Urothelium cell line (cell line): Measurements from ENCODE around the gene ARID3A.

Experiments used
- DNase-seq: peaks from one replicate; pipeline ENCODE4 v3.0.0; 2011; ENCODE audit warnings: low spot score, mixed read lengths
- FAIRE-seq: peaks from 2 replicates; lab custom pipeline; 2011; peaks lifted over from hg19 to GRCh38; lab: Jason Lieb, UNC

Gene ARID3A

DNA sequence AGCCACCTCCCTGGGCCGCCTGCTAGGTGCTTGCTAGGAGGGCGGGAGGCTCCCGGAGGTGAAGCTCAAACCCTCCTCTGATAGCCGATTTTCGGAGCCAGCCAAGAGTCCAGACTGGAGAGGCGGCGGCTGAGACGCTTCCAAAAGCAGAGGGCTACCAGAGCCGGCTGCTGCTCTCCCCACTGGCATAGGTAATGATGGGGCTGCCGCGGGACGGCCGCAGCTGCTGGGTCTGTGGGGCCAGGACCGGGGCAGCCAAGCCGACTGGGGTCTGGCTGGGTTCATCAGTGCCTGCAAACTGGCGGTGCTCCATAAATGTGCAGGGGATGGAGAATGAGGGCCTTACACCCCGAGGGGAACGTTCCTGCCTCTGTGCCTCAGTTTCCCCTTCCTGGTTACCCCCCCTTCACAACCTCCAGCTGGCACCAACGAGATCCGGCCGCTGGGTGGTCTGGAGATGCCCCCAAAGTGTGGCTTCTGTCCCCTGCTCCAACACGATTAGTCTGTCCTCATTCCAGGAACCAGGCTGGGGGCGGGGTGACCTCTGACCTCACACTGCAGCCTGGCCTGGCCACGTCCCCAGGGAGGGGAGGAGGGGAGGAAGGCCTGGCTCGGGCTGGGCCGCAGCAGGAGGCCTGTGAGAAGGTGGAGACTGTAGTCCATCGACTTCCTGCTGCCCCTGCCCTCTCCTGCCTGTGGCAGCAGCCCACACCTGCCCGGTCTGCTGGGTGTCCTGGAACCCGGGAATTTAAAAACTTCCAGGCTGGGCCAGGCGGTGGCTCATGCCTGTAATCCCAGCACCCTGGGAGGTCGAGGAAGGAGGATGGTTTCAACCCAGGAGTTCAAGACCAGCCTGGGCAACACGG is 54.5 kb downstream of the ARID3A start:
- DNase-seq (no peak), FAIRE-seq (no peak)

DNA sequence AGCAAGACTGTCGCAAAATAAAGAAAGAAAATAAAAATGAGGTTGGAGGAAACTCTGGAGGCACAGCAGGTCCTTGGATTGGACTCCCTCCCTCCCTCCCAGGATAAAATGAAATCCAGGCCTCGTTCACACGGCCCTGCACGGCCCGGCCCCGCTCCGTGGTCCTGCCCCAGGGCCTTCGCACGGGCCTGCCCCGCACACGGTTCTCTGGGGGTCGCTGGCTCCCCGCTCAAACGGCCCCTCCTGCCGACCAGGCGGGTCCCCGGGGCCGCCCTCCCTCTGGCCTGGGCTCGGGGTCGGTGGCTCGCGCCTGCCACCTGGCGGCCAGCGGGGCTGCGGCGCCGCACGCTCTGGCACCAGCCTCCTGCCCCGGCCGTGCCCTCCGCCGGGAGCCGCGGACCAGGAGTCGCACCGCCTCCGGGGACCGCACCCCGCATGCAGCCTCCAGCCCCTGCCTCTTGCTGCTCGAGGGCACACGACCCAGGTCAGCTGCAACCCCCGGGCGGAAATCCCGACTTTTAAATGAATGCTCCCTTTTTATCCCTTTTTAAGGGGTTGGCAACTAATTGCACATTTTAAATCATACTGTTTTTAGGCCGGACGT is 56.8 kb downstream of the ARID3A start:
- DNase-seq (peak; percentile 87), FAIRE-seq (no peak)

DNA sequence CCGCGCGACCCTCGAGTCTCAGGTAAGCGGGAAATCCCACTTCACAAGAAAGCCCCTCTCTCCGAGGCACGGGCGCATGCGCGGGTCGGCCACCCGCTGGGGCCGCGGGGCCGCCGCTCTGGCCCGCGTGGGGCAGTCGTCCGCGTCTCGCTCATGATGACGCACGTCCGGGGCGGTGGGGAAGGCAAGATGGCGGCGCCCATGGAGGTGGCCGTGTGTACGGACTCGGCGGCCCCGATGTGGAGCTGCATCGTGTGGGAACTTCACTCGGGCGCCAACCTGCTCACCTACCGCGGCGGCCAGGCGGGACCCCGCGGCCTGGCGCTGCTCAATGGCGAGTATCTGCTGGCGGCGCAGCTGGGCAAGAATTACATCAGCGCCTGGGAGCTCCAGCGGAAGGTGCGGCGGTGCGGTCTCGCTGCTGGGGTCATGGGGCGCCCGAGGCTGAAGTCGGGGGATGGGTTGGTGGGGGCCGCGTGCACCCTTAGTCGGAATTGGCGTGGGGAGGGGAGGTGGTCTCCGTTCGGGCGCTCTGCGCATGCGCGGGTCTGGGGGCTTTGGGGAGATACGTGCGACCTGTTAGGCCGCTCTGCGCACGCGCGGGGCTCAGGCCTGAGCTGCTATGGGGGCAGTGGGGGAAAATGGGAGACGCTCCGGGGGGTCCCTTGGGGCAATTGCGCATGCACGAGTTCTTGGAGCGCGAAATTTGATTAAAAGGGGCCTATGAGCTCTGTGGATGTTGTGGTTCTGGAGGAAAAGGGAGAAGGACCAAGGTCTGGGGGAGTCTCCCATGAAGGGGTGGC is 58.5 kb downstream of the ARID3A start, which contains the start of gene WDR18:
WDR18 (plus strand) TSS at position 181 of the 803 bp plus-strand sequence; CDS start at position 190, 9 bp downstream.
- no peak for FAIRE-seq

DNA sequence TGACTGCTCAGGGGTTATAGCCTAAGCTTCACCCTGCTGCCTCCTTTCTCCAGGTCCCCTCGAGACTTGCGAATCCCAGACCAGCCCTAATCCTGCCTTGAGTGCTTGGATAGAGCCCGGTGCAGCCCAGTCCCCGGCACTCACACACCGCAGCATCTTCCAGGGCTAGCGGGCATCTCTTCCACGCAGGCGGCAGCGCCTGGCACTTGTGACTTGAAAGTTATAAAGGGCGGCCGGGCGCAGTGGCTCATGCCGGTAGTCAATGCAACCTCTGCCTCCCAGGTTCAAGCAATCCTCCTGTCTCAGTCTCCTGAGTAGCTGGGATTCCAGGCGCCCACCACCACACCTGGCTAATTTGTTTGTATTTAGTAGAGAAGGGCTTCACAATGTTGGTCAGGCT is 60.2 kb downstream of the ARID3A start:
- no peak for DNase-seq
- FAIRE-seq = no peak

More for the DNA sequence above, 58.5 kb downstream of the ARID3A start, which contains the start of gene WDR18:
- peak; percentile 96 for DNase-seq

DNA sequence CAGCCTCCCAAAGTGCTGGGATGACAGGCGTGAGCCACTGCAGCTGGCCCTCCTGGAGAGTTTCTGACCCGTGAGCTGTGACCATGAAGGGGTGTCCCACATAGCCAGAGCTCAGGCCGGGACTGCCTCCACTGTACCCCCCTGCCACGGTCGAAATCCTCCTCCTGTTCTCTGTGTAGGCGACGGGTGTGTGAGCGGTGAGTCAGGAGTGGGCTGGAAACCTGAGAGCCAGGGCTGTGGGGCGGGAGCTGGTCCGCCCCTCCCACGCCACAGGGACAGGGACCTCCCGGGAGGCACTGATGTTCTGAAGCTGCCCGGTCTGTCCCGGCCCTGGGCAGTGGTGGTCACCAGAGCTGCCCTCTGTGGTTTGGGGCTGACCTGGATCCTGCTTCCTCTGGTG is 62.2 kb downstream of the ARID3A start:
- no peak for DNase-seq
- FAIRE-seq = no peak

DNA sequence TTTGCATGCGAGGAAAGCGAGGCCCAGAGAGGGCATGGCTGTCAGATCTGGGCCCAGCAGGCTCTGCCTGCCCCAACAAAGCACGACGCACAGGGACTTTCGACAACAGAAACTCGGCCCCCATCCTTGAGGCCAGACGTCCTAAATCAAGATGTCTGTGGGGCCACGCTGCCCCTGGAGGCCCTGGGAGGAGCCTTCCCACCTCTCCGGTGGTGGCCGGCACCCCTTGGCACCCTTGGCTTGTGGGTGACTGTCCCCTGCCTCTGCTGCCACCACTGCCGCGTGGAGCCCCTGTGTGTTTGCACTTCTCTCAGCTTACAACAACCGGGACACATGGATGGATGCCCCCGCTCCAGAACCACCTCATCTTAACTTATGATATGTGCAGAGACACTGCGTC is 62.7 kb downstream of the ARID3A start:
- FAIRE-seq (no peak), DNase-seq (no peak)

DNA sequence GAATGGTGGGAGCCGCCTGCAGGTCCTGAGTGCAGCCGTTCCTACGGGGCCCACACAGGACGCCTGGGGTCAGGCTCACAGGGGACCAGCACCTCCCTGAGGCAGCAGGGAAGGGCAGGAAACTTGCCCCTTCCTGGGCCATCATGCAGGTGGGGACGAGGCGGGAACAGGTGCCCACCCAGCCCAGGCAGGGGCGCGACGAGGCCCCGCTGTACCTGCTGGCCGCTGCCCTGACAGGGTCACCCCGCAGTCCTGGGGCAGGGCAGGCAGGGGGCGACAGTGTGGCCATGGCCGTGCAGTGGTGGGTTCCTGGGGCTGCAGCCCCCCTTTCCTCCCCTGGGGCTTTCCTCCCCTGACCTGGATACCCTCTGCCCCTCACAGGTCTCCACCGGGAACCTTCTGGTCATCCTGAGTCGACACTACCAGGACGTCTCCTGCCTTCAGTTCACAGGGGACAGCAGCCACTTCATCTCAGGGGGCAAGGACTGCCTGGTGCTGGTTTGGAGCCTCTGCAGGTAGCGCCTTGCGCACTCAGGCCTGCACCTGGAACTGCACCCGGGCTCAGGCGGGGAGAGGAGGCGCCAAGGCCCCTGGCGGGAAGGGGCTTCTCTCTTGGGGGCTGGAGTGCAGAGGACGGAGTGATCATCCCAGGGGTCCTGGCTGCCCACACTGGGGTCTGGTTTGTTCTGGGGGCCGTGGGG is 63.7 kb downstream of the ARID3A start:
- FAIRE-seq (no peak), DNase-seq (no peak)

DNA sequence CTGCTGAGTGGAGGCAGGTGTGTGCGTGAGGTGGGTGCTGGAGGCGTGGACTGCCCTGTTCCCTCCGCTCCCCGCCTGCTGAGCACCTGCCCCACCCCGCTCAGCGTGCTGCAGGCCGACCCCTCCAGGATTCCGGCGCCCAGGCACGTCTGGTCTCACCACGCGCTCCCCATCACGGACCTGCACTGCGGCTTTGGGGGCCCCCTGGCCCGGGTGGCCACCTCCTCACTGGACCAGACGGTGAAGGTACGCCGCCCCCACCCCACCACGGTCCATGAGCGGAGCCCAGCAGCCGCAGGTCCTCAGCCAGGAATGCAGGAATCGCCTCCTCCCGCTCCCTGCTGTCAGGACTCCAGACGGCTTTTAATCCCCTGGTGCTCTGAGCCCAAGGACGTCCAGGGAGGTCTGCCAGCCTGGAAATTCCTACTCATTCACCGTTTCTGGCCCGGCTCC is 64.3 kb downstream of the ARID3A start:
- FAIRE-seq = no peak

DNA sequence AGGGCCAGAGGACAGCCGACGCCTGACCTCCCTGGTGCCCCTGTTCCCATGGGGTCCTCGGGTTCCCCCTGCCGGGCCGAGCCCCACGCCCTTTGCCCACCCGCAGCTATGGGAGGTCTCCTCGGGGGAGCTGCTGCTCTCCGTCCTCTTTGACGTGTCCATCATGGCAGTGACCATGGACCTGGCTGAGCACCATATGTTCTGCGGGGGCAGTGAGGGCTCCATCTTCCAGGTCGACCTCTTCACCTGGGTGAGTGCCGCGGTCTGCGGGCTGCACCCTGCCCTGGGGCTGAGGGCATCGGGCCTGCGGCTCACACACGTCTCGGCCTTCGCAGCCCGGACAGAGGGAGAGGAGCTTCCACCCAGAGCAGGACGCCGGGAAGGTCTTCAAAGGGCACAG is 64.9 kb downstream of the ARID3A start:
- FAIRE-seq = no peak
- DNase-seq = no peak

More for the DNA sequence above, 64.3 kb downstream of the ARID3A start:
- no peak for DNase-seq

DNA sequence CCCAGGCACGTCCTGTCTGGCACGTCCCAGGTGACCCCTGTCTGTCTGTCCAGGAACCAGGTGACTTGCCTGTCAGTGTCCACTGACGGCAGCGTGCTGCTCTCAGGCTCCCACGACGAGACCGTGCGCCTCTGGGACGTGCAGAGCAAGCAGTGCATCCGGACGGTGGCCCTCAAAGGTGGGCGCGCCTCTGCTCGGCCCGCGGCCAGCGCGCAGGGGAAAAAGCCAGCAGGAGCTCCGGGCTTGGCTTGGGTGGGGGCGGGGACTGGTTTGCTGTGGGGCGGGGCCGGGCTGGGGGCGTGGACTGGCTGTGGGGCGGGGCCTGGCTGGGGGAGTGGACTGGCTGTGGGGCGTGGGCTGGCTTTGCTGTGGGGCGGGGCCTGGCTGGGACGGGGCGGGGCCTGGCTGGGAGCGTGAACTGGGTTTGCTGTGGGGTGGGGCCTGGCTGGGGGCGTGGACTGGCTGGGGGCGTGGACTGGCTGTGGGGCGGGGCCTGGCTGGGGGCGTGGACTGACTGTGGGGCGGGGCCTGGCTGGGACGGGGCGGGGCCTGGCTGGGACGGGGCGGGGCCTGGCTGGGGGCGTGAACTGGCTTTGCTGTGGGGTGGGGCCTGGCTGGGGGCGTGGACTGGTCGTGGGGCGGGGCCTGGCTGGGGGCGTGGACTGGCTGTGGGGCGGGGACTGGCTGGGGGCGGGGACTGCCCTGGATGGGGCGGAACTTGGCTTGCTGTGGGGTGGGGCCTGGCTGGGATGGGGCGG is 65.5 kb downstream of the ARID3A start:
- no peak for FAIRE-seq
- DNase-seq = peak; percentile 50

DNA sequence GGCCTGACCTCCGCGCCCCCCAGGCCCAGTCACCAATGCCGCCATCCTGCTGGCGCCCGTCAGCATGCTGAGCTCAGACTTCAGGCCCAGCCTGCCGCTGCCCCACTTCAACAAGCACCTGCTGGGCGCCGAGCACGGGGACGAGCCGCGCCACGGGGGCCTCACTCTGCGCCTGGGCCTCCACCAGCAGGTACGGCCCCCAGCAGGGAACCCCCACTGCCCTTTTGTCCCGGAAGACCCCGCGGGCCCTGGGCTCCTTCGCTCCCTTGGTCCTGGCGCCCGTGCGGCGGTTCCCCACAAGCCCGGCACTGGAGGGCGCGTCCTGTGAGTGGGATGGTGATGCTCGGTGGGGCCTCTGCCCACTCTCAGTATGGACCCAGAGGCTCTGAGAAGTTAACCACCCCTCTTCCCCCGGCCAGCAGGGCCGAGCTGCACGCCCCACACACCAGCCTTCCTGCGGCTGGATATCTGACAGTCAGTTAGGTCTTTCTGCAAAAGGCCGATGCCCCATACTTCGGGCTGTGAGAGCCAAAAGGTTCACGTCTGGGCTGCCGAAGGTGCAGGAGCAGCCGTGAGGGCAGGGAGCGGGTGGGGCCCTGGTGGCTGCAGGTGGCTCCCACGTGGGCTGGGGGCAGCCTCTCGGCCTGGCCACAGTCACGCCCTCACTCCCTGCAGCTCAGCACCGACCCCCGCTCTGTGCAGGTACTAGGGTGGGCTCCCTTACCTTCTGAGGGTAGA is 66.3 kb downstream of the ARID3A start:
- DNase-seq = no peak
- no peak for FAIRE-seq

DNA sequence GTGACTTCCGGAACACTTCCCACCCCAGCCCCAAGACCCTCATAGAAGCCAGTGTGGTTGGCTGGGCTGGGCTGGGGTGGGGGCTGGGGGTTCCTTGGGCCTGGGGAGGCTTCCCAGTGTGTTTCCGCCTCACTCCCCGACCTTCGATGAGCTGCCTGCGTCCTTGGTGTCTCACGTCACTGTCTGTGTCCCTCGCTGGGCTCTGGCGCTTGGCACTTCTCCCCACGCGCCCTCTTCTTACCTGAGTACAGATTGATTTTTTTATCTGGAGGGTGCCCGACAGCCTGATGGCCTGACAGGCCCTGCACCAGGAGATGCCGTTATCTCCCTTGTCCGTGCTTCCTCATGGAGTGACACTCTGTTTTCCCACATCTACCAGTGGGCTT is 66.8 kb downstream of the ARID3A start:
- no peak for FAIRE-seq

DNA sequence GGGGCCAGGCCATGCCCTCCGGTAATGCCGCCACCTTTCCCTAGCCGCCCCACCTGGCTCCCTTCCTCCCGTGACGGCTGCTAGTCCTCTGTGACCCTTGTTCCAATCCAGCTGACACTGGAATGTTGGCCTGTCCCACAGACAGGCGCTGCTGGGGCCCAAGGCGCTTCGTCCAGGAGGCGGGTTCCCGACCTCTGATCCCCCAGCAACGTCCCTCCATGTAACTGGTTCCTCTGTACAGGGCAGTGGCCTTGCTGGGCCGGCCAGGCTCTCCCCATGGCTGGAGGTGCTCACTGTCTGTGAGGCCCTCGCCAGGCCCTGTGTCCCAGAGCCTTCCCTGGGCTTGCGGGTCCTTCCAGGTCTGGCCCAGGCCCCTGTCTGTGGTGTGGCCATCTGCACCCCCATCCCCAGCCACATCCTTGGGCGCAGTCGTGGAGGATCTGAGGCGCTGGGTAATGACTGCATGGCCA is 67.6 kb downstream of the ARID3A start:
- FAIRE-seq (no peak), DNase-seq (no peak)

More for the DNA sequence above, 66.8 kb downstream of the ARID3A start:
- DNase-seq = no peak

DNA sequence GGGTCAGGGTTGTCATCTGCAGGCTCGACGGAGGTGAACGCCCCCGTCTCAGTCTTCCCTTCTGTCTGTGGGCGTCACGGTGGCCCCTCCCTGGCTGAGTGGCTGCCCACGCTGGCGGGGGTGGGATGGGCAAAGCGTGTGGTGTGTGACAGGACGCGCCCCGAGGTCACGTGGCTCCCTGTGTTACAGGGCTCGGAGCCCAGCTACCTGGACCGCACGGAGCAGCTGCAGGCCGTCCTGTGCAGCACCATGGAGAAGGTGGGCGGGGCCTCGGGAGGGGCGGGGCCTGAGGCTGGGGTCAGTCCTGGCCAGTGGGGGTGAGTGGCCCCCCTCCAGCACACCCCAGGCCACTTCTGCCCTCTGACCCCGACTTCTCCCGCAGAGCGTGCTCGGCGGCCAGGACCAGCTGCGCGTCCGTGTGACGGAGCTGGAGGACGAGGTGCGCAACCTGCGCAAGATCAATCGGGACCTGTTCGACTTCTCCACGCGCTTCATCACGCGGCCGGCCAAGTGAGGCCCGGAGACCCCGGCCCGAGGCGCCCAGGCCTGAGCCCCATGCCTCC is 68.1 kb downstream of the ARID3A start:
- FAIRE-seq = no peak
- no peak for DNase-seq

DNA sequence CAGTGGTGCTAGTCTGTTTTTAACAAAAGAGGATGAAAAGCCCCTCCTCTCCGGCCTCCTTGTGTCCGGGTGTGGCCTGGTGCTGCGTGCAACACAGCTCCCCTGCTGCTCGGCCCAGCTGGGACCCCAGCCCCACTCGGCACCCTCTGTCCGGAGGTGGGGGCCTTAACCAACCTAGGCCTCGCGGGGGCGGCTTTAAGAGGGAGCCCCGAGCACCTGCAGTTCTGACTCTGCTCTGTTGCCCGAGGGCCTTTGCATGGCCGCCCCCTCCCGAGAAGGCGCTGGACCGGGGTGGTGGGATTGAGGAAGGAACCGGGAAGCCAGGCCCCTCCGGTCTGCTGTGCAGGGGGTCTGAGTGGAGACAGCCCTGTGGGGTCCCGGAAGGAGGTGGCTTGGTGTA is 68.7 kb downstream of the ARID3A start:
- no peak for FAIRE-seq
- DNase-seq = no peak

DNA sequence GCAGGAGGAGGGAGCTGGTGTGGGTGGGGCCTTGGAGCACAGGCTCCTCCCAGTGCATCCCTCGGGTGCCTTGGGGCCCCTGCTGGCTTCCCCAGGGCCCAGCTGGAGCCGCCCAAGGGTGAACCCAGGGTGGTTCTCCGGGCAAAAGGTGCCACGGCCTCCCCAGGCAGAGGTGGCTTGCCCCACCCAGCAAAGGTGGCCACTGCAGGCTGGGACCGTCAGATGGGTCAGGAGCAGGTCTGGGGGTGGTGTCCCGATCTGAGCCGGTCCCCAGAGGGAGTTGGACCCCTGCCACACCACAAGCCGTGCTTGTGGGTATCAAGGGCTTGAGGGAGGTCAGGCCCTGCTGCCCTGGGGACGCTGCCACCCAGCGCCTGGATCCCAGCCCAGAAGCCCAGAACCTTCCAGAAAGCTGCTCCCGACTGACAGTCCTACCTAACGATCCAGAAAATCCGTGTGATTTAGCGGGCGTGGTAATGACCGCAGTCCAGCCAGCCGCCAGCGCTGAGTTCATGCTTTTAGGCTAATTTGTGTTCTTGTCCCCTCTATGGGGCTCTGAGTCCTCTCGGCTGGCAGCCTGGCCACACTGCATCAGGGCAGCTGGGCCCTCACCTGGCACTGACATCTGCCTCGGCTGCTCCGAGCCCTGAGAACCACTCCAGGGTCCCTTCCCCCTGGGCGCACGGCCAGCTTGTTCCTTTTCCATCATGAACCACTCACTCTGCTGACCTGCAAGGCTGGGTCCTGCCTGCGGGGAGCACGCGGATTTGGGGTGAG is 69.4 kb downstream of the ARID3A start:
- no peak for DNase-seq
- FAIRE-seq = no peak

DNA sequence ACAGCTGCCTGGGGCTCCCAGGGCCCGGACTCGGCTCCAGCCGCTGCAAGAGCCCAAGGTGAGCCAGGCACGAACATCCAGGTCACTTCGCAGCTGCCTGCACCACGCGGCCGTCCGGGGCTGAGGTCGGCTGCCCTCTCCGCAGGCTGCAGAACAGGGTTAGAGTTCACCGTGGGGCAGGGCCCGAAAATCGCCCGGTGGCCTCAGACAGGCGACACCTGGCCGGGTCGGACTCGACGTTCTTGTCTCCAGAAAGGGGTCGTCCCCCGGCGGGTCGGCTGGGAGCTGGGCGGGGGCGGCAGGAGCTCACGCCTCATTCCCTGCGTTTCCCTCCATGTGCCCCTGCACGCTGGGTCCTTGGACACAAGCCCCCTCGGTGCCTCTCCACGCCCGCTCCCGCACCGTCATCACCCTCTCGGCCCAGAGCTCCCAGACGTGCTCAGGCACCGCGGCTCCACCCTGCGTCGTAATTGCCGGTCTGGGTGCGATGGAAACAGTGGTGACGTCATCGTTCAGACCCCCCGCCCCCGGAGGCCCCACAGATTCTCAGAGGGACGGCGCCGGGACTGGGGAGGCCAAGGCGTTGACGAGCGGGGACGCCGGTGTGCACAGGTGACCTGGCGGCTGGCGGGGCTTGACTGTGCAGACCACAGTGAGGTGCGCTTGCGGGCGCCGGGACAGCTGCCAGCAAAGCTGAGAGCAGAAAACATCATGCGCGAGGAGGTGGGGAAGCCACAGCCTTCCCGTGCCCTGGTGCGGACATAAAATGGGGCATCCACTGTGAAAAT is 70.4 kb downstream of the ARID3A start:
- no peak for DNase-seq
- FAIRE-seq = no peak
